HG02970 (cell line): ENCODE measurements around the gene HACD2.

Experiments
- ATAC-seq: cut with Tn5 transposase; IDR thresholded peaks from one replicate; pipeline ENCODE4 v1.9.1; 2021; ENCODE audit warnings: mild to moderate bottlenecking, moderate library complexity, moderate number of reproducible peaks; ENCODE audit not compliant: unreplicated experiment, low FRiP score

HACD2 gene, protein sequence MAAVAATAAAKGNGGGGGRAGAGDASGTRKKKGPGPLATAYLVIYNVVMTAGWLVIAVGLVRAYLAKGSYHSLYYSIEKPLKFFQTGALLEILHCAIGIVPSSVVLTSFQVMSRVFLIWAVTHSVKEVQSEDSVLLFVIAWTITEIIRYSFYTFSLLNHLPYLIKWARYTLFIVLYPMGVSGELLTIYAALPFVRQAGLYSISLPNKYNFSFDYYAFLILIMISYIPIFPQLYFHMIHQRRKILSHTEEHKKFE

DNA sequence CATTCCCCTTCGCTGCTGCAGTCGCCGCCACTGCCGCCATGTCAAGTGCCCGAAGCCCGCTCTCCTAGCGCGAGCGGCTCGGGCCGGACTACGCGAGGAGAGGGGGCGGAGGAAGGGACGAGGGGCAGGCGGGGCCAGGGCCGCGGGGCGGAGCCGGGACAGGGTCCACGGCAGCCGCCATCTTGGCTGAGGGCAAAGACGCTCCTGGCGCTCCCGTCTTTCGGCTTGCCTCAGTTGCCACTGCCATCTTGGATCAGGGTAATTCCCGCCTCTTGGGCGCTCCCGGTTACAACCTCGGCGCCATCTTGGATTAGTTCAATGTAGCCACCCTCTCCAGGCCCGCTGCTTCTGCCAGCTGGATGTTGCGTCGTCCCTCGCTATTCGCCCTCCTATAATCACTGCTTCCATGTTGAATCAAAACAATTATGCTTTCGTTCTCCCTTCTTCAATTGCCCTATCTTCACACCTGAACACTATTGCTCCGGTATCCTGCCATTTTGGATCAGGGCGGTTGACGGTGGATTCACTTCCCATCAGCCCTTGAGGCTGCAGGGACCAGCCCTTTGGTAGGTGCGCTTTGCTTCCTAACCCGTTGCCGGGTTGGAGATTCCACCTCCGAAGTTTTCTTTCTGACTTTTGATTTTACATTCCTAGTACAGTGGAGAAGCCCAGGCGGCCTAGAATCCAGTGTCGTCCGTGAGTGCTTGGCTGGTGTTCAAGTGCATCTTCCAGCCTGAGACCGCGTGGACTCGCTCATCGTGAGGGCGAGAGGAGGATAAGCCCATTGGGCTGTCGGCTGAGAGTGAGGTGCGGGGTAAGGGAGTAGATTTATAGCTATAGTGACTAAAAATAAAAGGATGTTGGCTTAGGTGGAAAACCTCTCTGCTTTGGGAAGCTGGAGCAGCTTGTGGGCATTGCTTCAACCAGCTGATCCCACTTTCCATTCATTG lies at the start of gene HACD2:
TSS of gene HACD2 (minus strand) at position 66 of the 950 bp plus-strand sequence. CDS start at position 40, 26 bp downstream.
- peak; percentile 94 for ATAC-seq

GRCh38 chr3:123634149-123635051 lies 49.5 kb upstream of the HACD2 start:
- ATAC-seq, result no peak

GRCh38 chr3:123633530-123633929 lies 48.7 kb upstream of the HACD2 start:
- ATAC-seq, result no peak

- ATAC-seq, result no peak
Measured at GRCh38 chr3:123632161-123632655, 47.4 kb upstream of the HACD2 start.

DNA sequence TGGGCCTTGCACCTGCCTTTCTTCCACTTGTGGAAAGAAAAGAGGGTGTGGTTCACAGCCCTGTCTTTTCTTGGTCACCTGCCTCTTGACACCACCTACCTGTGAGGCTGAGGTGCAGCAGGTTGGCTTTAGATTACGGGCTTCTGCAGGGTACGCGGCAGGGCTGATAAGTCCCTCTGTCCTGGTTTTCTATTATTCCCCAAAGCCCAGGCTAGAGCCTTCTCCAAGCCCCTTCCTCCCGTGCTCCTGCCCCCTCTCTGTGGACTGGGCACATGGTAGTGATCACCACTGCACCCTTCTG lies 44.8 kb upstream of the HACD2 start:
- no peak for ATAC-seq

- ATAC-seq, result no peak
Measured at GRCh38 chr3:123628996-123629746, 44.3 kb upstream of the HACD2 start.

DNA sequence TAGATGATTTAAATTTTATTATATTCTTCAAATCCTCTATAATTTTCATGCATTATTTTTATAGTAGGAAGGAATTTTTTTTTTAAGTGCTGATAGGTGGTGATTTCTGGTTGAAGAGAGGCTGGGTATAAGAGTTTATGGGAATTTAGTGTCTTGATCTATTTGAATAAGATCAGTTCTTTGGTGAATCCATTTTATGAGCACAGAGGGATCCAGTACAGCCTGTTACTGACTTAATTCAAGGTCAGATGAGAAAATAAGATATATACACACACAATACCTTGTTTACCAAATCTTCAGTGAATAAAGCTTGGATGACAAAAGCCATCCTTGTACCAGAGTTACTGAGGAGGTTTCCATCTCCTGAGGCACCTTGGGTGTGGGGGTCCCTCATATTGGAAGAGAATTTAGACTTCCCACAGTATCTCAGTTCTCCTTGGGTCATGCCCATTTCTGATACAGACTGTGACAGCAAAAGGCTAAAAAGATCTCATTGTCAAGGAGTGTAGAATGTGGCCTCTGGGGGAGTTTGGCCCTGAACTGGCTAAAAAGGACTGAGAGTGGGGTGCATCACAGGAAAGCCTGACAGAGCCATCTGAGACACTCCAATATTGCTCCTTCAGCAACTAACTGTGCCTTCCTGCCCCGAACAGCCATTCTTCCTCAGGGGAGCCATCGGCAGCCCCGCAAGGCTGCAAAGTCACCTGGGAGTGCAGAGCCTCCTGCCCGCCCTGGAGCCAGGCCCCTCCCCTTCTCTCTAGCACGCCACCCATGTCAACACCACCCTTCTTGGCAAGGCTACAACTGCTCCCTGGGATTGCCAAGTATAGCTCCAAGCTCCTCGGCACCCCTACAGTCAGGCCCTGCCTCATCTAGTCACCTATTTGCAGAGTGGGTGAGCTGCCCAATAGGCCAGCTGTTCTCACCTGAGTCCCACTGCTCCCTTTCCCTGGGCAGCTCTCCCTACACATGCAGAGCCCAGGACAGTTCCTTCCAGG lies 43.1 kb upstream of the HACD2 start:
- no peak for ATAC-seq

GRCh38 chr3:123626881-123627280 lies 42.0 kb upstream of the HACD2 start:
- ATAC-seq, result no peak

DNA sequence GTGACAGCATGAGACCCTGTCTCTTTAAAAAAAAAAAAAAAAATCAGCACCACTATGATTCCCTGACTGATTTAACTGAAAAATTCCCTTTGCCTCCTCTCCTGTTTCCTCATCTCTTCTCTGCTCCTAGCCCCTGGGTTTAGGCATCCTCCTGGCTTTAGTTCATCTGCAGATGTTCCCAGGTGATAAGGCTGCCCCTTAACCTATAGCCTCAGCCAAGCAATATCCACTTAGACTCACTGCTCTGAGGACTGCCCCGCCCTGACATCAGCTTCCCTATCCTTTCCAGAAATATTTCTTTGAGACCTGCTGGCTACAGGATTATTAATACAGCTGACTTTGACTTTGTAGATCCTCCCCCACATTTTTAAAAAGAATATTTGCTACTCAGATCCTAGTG lies 39.4 kb upstream of the HACD2 start:
- ATAC-seq, result no peak

GRCh38 chr3:123623346-123623880 lies 38.6 kb upstream of the HACD2 start:
- ATAC-seq, result no peak

DNA sequence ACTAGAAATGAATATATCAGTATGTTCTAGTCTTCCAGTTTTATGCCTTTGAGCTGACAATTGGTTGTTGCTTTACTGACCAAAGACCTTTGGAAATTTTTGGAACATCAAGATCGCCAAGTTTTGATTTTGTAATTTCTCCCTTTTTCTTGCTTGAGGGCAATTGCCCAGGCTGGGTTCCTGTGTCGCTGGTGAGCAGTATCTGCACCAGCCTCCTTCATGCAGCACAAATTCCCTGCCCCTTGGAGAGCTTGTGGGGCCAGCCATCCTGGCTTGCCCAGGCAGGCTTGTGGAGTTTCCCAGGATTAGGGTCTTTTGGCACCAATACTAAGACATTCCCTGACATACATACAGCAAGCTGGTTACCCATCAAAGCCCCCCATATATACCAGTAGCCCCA lies 37.9 kb upstream of the HACD2 start:
- ATAC-seq, result no peak

GRCh38 chr3:123621850-123622189 lies 37.0 kb upstream of the HACD2 start:
- ATAC-seq, result no peak

- ATAC-seq, result no peak
Measured at GRCh38 chr3:123621186-123621849, 36.5 kb upstream of the HACD2 start.

DNA sequence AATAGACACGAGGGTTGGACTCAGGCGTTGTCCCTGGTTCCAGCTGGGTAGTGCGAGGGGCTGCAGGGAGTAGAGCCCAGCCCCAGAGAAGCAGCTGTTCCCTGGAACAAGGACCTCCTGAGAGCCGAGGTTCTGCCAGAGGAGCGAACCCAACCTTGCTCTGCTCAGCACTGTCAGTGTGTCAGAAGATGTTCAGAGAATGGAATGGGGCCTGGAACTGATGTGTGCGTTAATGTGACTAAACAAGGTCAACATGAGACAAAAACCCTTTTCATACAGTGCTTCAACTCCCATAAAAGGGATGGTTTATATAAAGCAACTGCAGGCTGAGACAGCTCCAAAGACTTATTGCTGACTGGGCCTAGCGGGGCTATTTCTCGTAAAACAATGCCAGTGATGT lies 35.5 kb upstream of the HACD2 start:
- ATAC-seq, result no peak

DNA sequence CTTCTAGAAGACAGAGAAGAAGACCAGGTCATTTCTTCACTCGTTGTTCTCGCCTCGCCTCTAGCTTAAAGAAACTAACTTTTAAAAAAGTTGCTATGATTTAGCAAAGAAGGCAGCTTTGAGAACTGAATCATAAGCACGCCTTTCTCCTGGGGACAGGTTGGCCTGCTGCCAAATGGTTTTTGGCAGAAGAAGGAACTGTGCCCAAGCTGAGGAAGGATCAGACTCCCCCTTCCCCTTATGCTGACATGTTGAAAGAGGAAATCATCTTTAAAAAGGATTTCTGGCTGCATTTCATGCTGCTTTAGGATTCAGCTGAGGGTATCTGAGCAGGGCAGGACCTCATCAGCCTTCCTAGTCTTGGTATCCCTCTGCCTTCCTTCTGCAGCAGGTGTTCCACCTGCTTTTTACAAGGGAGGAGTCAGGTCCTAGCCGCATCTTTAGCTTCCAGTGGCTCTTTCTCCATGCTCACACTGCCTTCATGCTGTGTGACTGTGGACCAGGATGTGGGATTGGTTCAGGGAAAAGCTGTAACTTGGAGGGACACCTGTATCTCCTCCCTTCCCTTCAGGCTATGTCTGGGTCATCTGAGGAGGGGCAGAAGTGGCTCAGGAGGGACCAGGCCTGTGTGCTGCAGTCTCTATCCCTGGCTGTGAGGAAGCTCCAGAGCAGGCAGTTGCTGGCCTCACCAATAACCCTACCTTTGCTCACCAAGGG lies 34.1 kb upstream of the HACD2 start:
- ATAC-seq, result no peak

DNA sequence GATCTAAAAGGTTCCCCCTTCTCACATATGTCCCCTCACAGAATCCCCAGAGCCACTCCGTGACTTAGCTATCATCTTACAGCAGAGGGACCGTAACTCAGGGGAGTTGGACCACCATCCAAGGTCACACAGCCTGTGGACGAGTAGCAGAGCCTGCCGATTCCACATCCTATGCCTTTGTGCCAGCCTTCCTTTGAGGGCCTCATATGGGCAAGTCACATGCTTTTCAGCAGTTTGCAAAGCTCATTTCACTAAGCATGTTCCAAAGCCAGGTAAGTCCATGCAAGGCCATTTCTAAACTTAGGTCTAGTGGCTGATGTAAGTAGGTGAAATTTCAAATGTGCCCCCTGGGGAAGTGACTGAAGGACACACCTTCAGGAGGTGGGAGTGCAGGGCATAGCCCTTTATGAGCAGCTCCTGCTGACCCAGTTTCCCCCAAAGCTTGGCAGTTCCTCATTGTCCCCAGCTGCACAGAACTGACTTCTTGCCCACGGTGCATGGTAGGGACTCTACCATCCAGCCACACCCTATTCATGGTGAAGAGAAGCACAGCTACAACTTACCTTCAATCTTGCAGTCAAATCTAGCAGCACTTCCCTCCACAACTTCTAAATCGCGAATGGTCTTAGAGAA lies 33.3 kb upstream of the HACD2 start:
- no peak for ATAC-seq

- no peak for ATAC-seq
Measured at GRCh38 chr3:123616593-123616992, 31.7 kb upstream of the HACD2 start.
